Measurements from ENCODE around the gene ASB16. TPM values are rescaled to one million over a fixed set of nuclear protein-coding genes. Genes with fewer than 3 reads are reported as not detected.

ASB16 gene
- total and polyA plus RNA-seq, 9 of the 15 experiments (the other 6 are each of a cell fraction or from before 2014, with no cell fraction given): 0.03 to 0.07 TPM; not detected in 7

DNA sequence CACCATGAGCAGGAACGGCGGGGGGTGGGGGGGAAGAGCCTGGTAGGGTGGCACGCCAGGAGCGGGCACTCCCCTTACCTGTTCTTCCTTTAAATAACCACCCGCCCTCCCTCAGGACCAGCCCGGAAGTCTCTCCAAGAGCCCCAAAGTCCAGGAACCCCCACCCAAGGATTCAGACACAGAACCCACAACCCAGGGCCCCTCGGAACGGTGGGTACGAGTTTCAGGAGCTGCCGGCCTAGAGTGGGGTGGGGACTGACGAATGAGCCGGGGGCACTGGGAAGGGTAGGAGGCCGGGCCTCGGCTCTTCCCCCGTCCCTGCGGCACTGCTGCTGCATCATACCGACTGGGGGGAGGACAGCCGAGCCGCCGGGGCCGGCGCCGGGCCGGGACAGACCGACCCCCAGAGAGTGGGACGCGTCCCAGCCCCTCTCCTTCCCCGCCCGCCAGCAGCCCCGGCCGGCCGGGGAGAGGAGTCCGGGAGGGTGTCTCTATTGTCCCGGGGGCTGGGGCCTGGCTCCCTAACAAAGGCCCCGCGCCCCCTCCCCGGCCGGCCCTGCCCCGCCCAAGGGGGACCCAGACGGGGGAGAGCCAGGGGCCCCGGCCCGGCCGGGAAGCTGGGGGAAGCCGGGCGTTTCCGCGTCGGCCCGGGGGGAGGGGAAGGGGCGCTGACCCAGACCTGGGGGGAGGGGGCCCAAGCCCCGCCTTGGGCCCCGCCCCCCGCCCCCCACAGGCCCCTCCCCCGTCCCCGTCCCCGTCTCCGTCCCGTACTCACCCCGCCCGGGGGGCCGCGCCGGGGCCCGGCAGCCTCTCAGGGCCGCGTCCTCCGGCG, 28.4 kb downstream of the ASB16 start (continued):
- TF ChIP-seq ESRRB (CRISPR knock-in tag; IDR thresholded peaks at IDR 0.05; ENCODE audit: borderline replicate concordance) (no peak), RBBP5 (IDR thresholded peaks at IDR 0.05; ENCODE audit: borderline replicate concordance, insufficient read depth, low read length, poor library complexity, severe bottlenecking) (no peak), ZNF695 (CRISPR knock-in tag; IDR thresholded peaks at IDR 0.05) (no peak), MCM2 (IDR thresholded peaks at IDR 0.05; ENCODE audit: low read depth) (no peak), CAMTA2 (CRISPR knock-in tag; conservative IDR thresholded peaks at IDR 0.05) (no peak), TSC22D4 (tag; IDR thresholded peaks at IDR 0.05) (no peak), XRCC5 (IDR thresholded peaks at IDR 0.05; ENCODE audit: low read depth, low read length) (no peak), RBM39 (optimal IDR thresholded peaks at IDR 0.05; ENCODE audit: low read depth, low read length) (no peak), MECOM (CRISPR knock-in tag; IDR thresholded peaks at IDR 0.05) (no peak), SREBF1 (IDR thresholded peaks at IDR 0.05; ENCODE audit: borderline replicate concordance, low read depth, low read length) (no peak), C11orf30 (IDR thresholded peaks at IDR 0.05; ENCODE audit: low read depth) (no peak), SMAD1 (IDR thresholded peaks at IDR 0.05; ENCODE audit: low read depth, low read length, partially characterized antibody) (no peak), SMARCA4 (IDR thresholded peaks at IDR 0.05) (no peak), CREB1 (IDR thresholded peaks at IDR 0.05) (no peak), CREB1 (CRISPR knock-in tag; IDR thresholded peaks at IDR 0.05) (no peak), JUND (IDR thresholded peaks at IDR 0.05; ENCODE audit: borderline replicate concordance, low read depth, low read length) (no peak), JUND (tag; IDR thresholded peaks at IDR 0.05; ENCODE audit: borderline replicate concordance, low read depth, low read length) (no peak)
- TF ChIP-seq, protein P1, sequence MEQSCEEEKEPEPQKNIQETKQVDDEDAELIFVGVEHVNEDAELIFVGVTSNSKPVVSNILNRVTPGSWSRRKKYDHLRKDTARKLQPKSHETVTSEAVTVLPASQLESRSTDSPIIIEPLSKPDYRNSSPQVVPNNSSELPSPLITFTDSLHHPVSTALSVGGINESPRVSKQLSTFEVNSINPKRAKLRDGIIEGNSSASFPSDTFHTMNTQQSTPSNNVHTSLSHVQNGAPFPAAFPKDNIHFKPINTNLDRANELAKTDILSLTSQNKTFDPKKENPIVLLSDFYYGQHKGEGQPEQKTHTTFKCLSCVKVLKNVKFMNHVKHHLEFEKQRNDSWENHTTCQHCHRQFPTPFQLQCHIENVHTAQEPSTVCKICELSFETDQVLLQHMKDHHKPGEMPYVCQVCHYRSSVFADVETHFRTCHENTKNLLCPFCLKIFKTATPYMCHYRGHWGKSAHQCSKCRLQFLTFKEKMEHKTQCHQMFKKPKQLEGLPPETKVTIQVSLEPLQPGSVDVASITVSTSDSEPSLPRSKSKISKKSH (CRISPR knock-in tag; IDR thresholded peaks at IDR 0.05): no peak
- TF ChIP-seq, protein P2, sequence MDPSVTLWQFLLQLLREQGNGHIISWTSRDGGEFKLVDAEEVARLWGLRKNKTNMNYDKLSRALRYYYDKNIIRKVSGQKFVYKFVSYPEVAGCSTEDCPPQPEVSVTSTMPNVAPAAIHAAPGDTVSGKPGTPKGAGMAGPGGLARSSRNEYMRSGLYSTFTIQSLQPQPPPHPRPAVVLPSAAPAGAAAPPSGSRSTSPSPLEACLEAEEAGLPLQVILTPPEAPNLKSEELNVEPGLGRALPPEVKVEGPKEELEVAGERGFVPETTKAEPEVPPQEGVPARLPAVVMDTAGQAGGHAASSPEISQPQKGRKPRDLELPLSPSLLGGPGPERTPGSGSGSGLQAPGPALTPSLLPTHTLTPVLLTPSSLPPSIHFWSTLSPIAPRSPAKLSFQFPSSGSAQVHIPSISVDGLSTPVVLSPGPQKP (CRISPR knock-in tag; IDR thresholded peaks at IDR 0.05): no peak
